Transverse colon (tissue), 3 donors: Measurements from ENCODE around the gene E2F4.

ENCODE experiments used
- EP300 ChIP-seq: sonication (generic); formaldehyde crosslinking; IDR thresholded peaks from one replicate; pipeline ENCODE4 v1.6.1; 2017; ENCODE audit warnings: antibody characterized with exemption, low read depth
- TF ChIP-seq, protein P1 (sequence below), 5 experiments: fragments of 200-600 bp in 3 of 5; fragments of 450-650 bp in 2 of 5; sonication (generic) in 3 of 5; IDR thresholded peaks; 1 replicate in 2 of 5; 2 replicates in 3 of 5; pipeline ENCODE4 v1.5.1; 2016 to 2017; ENCODE audit warnings: antibody characterized with exemption in 5 of 5, inconsistent platforms in 3 of 5, mild to moderate bottlenecking in 2 of 5, moderate library complexity in 1 of 5

- TF ChIP-seq, protein P1, sequence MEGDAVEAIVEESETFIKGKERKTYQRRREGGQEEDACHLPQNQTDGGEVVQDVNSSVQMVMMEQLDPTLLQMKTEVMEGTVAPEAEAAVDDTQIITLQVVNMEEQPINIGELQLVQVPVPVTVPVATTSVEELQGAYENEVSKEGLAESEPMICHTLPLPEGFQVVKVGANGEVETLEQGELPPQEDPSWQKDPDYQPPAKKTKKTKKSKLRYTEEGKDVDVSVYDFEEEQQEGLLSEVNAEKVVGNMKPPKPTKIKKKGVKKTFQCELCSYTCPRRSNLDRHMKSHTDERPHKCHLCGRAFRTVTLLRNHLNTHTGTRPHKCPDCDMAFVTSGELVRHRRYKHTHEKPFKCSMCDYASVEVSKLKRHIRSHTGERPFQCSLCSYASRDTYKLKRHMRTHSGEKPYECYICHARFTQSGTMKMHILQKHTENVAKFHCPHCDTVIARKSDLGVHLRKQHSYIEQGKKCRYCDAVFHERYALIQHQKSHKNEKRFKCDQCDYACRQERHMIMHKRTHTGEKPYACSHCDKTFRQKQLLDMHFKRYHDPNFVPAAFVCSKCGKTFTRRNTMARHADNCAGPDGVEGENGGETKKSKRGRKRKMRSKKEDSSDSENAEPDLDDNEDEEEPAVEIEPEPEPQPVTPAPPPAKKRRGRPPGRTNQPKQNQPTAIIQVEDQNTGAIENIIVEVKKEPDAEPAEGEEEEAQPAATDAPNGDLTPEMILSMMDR (IDR thresholded peaks at IDR 0.05): no peak
- no peak for TF ChIP-seq EP300
Measured at GRCh38 chr16:67157106-67157748, 34.7 kb upstream of the E2F4 start.
